Activated CD4-positive, alpha-beta memory T cell treated with anti-CD3 and anti-CD28 coated beads, Interleukin-2, amount 10 ng/mL, durations not matched to agents 7 days and 5 days (primary cell): ENCODE measurements around the gene CPS1. TPM values are rescaled to one million over a fixed set of nuclear protein-coding genes. Genes with fewer than 3 reads are reported as not detected.

Experiments
- CTCF ChIA-PET: fragments of 350-600 bp; sonication (Branson Sonifier 250); formaldehyde crosslinking; loops from one replicate; lab custom pipeline; 2021; ENCODE audit warnings: antibody characterized with exemption, inconsistent platforms; lab: Charles Lee
- POLR2A ChIA-PET: fragments of 350-600 bp; sonication (Branson Sonifier 250); formaldehyde crosslinking; loops from one replicate; lab custom pipeline; 2021; ENCODE audit warnings: antibody characterized with exemption; lab: Charles Lee
- DNase-seq: peaks from one replicate; pipeline ENCODE4 v3.0.0-alpha.2; 2020
- H3K27ac Mint-ChIP-seq: one replicate; pipeline ENCODE4 v1.8.0; 2021; ENCODE audit warnings: mild to moderate bottlenecking, mixed read lengths
- H3K27me3 Mint-ChIP-seq: one replicate; pipeline ENCODE4 v1.8.0; 2021; ENCODE audit warnings: mixed read lengths
- H3K36me3 Mint-ChIP-seq: one replicate; pipeline ENCODE4 v1.8.0; 2021; ENCODE audit warnings: low read depth, mixed read lengths
- H3K4me1 Mint-ChIP-seq: one replicate; pipeline ENCODE4 v1.8.0; 2021; ENCODE audit warnings: mixed read lengths
- H3K4me3 Mint-ChIP-seq: one replicate; pipeline ENCODE4 v1.8.0; 2021; ENCODE audit warnings: mild to moderate bottlenecking, mixed read lengths
- H3K9me3 Mint-ChIP-seq: one replicate; pipeline ENCODE4 v1.8.0; 2021; ENCODE audit warnings: mixed read lengths
- total RNA-seq, 2 experiments: library from RNA; stranded (reverse); gene quantifications; one replicate each; pipeline ENCODE4 v1.2.3, GENCODE V29; 2021

Gene CPS1
- total RNA-seq, 2 experiments from 2014 or later = 0.15 to 0.86 TPM

DNA sequence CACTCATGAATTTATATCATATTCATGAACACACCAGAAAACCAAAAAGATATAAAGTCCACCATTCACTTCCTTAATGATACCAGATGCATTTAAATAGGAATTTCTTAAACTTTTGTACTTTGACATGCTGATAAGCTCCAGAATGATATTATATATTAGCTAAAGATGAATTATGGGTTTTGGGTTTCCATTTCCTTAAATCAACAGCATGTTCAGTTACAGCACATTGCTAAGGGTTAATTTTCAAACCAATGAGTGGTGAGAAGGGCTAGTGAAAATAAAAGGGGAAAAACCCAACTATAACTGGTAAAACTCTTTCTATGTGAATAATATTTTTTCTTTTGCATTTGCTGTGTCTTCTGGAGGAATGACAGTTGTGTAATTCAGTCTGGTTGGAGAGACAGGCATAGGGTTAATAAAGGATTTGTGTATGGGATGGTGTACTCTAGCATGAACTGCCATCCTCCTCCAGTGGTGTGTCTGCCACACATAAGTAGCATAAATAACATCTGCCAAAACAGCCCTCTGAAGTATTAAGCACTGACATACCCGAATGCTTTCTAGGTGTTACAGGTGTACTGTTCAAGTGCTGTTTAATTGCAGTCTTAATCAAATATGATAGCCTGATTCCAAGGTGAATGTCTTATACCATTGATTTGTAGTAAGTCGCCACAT is 19.3 kb upstream of the CPS1 start:
- Mint-ChIP-seq H3K27me3 (no peaks in the 10 kb centered on the region), H3K27ac (no peak overlapping the region), H3K4me3 (no peak overlapping the region), H3K36me3 (no peaks in the 10 kb centered on the region), H3K4me1 (no peaks in the 10 kb centered on the region), H3K9me3 (no peaks in the 10 kb centered on the region)
- CTCF ChIA-PET = no interaction called here
- no peak for DNase-seq
- POLR2A ChIA-PET = no interaction called here

DNA sequence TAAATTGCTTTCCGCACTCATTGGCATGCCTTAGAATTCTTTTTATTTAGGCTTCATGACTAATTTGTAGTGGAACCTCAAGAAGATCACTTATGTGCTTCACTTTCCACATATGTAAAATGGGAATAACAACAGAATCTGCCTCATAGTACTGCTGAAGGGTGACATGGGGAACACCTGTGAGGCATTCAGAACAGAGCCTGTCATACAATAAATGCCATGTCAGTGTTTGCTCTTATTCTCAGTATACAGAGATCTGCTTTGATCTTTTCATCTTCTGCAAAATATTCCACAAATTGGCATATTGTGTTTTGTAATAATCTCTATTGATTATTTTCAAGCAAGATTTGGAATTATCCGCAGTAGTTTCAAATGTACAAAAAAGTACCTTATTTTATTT is 17.4 kb upstream of the CPS1 start:
- CTCF ChIA-PET = interaction anchor here (0.6 kb wide), 1 partner anchor 68 kb away, joined by 3 read pairs; no protein-coding TSS in a partner anchor
- Mint-ChIP-seq H3K27ac (no peak overlapping the region), H3K4me3 (no peak overlapping the region), H3K36me3 (no peaks in the 10 kb centered on the region), H3K27me3 (no peaks in the 10 kb centered on the region), H3K9me3 (no peaks in the 10 kb centered on the region), H3K4me1 (no peaks in the 10 kb centered on the region)
- POLR2A ChIA-PET = no interaction called here
- no peak for DNase-seq

DNA sequence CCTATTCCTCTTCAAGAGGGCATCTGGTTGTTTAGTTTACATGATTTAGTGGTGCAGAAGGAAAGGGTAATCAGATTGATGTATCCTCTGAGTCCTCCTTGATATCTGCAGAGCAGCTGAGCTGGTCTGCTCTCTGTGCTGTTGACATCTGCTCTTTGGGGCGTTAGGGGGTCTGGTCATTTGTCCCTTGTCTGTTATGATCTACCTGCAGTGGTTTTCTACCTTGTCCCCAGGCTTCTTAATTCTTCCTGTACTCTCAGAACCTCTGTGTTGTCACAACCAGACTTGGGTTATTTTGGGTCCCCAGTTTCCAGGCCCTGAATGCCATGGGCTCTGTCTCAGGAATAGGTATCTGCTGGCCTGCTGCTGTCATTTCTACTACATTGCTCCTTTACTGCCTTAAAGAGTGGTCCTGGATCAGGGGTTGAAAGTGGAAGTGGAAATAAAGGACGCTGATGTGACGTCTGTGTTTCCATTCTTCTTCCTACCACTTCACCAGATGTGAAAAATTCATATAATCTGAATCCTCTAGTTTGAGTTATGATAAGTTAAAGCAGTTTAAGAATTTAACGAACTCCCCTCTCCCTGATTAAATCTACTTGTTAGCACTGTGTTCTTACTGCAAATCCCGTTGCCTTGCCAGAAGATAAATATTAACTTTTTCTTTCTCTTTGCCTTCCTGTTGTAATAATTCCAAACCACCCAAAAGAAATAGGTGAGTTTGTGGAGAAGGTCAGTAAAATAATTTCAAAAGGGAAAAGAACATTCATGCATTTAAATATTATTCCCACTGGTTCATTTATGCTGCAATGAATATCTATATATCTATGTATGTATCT is 16.6 kb upstream of the CPS1 start:
- ChIA-PET CTCF (interaction anchor here (0.6 kb wide), 1 partner anchor 69 kb away, joined by 3 read pairs; no protein-coding TSS in a partner anchor), POLR2A (no interaction called here)
- Mint-ChIP-seq H3K27ac (no peak overlapping the region), H3K27me3 (no peaks in the 10 kb centered on the region), H3K9me3 (no peaks in the 10 kb centered on the region), H3K4me3 (no peak overlapping the region), H3K36me3 (no peaks in the 10 kb centered on the region), H3K4me1 (no peaks in the 10 kb centered on the region)
- DNase-seq = no peak

DNA sequence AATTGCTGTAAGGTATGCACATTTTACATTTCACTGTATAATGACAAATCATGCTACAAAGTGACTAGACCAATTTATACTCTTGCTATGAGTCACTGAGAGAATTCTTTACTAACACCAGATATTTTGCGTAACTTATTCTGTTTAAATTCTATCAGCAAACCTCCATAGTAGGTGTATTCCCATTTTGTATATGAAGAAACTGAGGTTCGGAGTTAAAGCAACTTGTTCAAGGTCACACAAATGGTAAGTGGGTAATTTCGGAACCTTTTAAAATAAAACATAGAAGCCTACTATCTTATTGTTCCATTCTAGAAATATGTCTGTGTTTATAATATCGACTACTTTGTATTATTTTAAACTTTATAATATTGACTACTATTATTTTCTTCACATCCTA is 15.9 kb upstream of the CPS1 start:
- DNase-seq = no peak
- POLR2A ChIA-PET = no interaction called here
- Mint-ChIP-seq H3K27me3 (no peaks in the 10 kb centered on the region), H3K36me3 (no peaks in the 10 kb centered on the region), H3K4me1 (no peaks in the 10 kb centered on the region), H3K4me3 (no peak overlapping the region), H3K9me3 (no peaks in the 10 kb centered on the region), H3K27ac (no peak overlapping the region)
- CTCF ChIA-PET = no interaction called here

DNA sequence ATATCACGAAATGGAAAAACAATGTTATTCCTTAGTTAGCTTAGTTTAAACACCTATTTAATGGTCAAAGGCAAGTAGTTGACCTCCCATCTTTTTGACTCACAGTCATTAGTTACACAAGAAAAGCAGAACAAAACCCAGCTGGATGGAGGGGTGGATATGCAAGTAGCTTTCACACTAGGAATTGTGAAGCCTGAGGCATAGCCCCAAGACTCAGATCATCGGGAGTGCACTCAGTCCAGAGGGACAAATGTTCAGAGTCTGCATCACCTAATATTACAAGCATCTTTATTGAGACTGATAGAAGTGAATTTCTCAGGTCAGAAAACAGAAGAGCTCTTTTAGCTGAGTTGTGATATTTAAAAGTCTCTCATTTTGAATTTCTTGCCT is 15.5 kb upstream of the CPS1 start:
- no peak for DNase-seq
- Mint-ChIP-seq H3K9me3 (no peaks in the 10 kb centered on the region), H3K27me3 (no peaks in the 10 kb centered on the region), H3K36me3 (no peaks in the 10 kb centered on the region), H3K27ac (no peak overlapping the region), H3K4me1 (no peaks in the 10 kb centered on the region), H3K4me3 (no peak overlapping the region)
- POLR2A ChIA-PET = no interaction called here
- CTCF ChIA-PET = no interaction called here

DNA sequence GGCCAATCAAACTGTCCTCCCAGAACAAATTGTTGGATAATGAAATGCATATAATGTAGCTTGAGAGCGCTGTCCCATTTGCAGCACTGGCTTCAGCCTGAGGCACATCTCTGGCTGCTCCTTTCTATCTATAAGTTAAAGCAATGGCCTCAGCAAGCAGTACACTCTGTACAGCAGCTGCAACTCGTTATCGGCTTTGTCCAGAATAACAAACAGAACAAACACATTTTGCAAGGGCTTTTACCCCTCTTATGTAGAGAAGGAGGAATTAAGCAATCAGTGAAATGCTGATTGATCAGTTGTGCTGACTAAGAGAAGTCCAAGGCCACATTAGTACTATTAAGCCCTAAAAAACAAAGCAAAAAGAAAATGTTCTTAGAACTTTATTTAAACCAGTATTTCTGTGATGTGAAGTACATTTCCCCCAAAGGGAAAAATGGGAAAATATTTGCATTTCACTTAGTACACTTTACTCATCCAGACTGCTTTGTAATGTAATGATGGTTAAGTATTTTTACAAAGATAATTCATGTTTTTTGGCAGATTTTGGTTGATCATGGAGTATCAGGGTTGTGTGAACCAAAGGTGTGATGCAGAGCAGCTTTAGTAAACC is 15.0 kb upstream of the CPS1 start:
- POLR2A ChIA-PET = no interaction called here

DNA sequence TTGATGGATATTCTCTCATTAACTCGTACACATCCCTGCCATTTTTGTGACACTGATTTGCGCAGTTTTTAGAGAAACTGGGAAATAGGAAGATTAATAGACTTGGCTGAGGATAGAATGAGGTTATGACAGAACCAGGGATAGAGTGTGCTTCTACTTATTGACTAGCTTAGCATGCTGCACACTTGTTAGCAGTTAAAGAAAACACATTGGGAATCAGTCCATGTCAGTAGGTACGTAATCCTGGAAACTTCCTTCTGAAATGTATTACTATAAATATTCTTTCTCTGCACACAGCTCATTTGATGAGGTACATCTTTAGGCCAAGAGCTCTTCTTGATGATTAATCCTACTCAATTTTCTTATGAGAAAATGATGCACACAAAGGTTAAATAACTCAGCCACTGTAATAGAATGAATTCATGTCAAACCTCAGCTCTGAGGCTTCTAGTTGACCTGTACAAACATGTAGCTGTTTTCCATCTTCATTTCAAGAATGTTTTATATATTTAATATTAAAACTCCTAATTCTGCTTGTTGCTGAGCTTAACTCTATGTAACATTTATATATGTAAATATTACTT is 12.3 kb upstream of the CPS1 start:
- H3K4me1 Mint-ChIP-seq = no peaks in the 10 kb centered on the region
- H3K27me3 Mint-ChIP-seq = no peaks in the 10 kb centered on the region
- ChIA-PET POLR2A (no interaction called here), CTCF (interaction anchor here (1.3 kb wide), 1 partner anchor 41 kb away, joined by 3 read pairs; no protein-coding TSS in a partner anchor)
- H3K27ac Mint-ChIP-seq = no peak overlapping the region
- H3K36me3 Mint-ChIP-seq = no peaks in the 10 kb centered on the region
- no peak for DNase-seq
- no peaks in the 10 kb centered on the region for H3K9me3 Mint-ChIP-seq
- H3K4me3 Mint-ChIP-seq = no peak overlapping the region

More for the DNA sequence above, 15.0 kb upstream of the CPS1 start:
- DNase-seq = no peak
- H3K36me3 Mint-ChIP-seq = no peaks in the 10 kb centered on the region
- no peak overlapping the region for H3K4me3 Mint-ChIP-seq
- no peaks in the 10 kb centered on the region for H3K4me1 Mint-ChIP-seq
- H3K27ac Mint-ChIP-seq = no peak overlapping the region
- CTCF ChIA-PET = no interaction called here
- H3K27me3 Mint-ChIP-seq = no peaks in the 10 kb centered on the region
- no peaks in the 10 kb centered on the region for H3K9me3 Mint-ChIP-seq

DNA sequence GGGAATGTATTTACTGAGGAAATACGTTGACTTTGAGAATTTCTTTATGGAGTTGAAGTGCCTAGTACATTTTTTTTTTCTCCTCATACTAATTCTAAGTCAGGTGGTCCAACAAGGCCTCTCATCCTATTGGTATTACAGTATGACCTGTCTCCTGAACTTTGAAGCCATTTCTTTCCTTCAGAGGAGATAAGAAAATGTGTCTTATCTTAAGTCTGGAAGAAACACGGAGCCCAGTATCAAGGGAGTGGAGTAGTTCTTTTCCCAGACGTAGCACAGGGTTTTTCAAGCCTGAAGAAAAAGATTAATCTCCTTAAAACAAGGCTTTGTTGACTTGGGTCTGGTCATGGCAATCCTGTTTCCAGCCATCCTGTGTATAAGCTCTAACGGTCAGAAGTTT is 11.6 kb upstream of the CPS1 start:
- DNase-seq = no peak
- Mint-ChIP-seq H3K4me3 (no peak overlapping the region), H3K27me3 (no peaks in the 10 kb centered on the region), H3K36me3 (no peaks in the 10 kb centered on the region), H3K4me1 (no peaks in the 10 kb centered on the region), H3K27ac (no peak overlapping the region), H3K9me3 (no peaks in the 10 kb centered on the region)
- POLR2A ChIA-PET = no interaction called here
- CTCF ChIA-PET = interaction anchor here (1.3 kb wide), 1 partner anchor 42 kb away, joined by 3 read pairs; no protein-coding TSS in a partner anchor

DNA sequence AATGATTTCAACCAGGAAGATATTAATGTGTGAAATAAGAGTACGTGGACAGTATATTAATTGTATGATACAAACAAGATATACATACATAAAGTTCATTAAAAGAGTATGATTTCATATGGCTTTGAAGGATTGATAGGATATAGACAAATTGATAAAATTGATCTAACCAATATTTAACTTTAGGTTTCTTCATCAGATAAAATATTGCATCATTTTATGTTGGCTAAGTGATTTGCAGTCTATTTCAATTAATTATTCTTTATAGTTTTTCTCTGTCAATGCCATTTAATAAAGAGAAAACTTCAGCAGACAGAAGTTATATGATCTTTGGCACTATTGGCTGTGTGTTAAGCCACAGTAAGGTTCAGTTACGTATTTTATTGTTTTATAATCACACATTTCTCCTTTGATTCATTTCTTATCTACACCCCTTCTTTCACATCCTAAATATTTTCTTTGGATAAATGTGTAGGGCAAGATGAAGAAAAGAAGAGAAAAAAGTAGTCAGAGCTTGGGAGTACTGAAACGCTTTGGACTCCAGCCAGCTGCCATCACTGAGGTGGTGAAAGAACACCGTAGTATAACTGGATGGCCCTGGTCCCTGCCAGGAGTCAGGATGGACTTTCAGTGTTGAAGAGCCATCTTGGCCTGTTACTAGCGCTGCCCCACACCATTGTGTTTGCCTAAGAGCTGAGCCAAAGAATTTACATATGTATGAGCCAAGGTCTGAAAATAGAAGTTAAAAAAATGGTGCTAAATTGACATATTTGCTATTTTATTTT is 9.8 kb upstream of the CPS1 start:
- POLR2A ChIA-PET = no interaction called here
- H3K4me1 Mint-ChIP-seq = no peaks in the 10 kb centered on the region
- no peaks in the 10 kb centered on the region for H3K36me3 Mint-ChIP-seq
- no peak overlapping the region for H3K4me3 Mint-ChIP-seq
- no peak overlapping the region for H3K27ac Mint-ChIP-seq
- H3K27me3 Mint-ChIP-seq = peaks cover 1% of the 10 kb centered on the region
- DNase-seq = no peak
- no peaks in the 10 kb centered on the region for H3K9me3 Mint-ChIP-seq
- CTCF ChIA-PET = no interaction called here

DNA sequence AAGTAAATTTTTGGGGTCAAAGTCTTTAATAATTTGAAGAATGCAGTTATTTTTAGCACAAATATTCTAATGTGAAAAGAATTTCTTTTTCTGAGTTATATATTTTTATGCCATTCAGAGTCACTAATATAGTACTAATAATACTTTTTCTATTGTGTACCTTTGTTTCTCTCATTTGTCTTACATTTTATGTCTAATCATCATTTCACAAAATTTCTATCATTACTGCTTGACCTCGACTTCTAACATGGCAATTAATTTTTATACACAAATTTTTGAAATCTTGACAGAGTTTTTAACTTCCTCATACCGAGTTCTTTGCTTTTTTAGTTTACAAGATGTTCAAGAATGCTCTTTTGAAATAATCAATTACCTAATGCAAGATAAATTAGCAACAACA is 8.4 kb upstream of the CPS1 start:
- H3K4me3 Mint-ChIP-seq = no peak overlapping the region
- H3K27me3 Mint-ChIP-seq = peaks cover 1% of the 10 kb centered on the region
- ChIA-PET POLR2A (no interaction called here), CTCF (no interaction called here)
- DNase-seq = no peak
- no peaks in the 10 kb centered on the region for H3K36me3 Mint-ChIP-seq
- H3K27ac Mint-ChIP-seq = no peak overlapping the region
- no peaks in the 10 kb centered on the region for H3K9me3 Mint-ChIP-seq
- no peaks in the 10 kb centered on the region for H3K4me1 Mint-ChIP-seq

DNA sequence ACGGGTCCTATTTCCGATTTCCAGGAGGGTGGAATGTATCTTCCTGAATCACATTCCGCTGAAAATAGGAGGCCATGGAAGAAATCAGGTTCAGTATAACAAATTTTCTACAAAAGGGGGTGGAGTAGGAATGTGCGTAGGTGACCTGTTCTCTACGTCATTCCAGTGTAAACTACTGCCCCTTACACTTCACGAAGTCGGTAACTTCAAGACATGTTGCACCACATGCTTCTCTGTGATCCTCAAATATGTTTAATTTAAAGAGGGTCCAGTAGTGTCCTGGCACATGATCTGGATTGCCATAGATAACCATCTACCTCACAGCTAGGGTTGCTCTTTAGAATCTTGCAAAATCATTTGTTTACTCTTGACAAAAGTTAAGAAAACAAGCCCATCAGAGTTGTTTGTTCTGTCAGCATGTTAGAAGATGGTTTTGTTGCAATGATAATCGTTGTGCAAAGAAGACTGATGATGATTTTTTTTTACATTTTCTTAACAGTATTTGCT is 7.5 kb upstream of the CPS1 start:
- DNase-seq = no peak
- H3K27ac Mint-ChIP-seq = no peak overlapping the region
- no peaks in the 10 kb centered on the region for H3K4me1 Mint-ChIP-seq
- CTCF ChIA-PET = no interaction called here
- no peaks in the 10 kb centered on the region for H3K9me3 Mint-ChIP-seq
- no peak overlapping the region for H3K4me3 Mint-ChIP-seq
- H3K27me3 Mint-ChIP-seq = peaks cover 1% of the 10 kb centered on the region
- POLR2A ChIA-PET = no interaction called here
- no peaks in the 10 kb centered on the region for H3K36me3 Mint-ChIP-seq

DNA sequence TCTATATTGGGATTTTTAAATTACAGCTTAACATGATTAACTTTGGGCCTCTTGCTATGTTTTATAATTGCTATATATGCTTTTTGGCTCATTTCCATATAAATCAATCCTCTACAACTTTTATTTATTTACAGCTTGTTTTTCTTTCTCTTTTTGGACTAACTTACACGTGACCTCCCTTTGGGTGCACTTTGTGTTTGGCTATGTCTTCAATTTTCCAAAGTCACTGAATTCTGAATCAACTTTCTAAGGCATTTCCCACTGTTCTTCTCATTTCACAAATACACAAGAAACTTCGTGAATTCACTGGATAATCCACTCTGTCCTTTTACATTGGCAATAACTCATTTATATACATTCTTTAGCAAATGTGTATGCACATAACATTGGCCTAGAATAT is 5.4 kb upstream of the CPS1 start:
- H3K4me3 Mint-ChIP-seq = no peak overlapping the region
- no peaks in the 10 kb centered on the region for H3K36me3 Mint-ChIP-seq
- no peak overlapping the region for H3K27ac Mint-ChIP-seq
- H3K27me3 Mint-ChIP-seq = peaks cover 1% of the 10 kb centered on the region
- ChIA-PET POLR2A (no interaction called here), CTCF (no interaction called here)
- no peaks in the 10 kb centered on the region for H3K4me1 Mint-ChIP-seq
- no peaks in the 10 kb centered on the region for H3K9me3 Mint-ChIP-seq
- no peak for DNase-seq
